Liver (tissue), 9 donors: Measurements from ENCODE around the gene FYB1. TPM values are rescaled to one million over a fixed set of nuclear protein-coding genes. Genes with fewer than 3 reads are reported as not detected.

Source experiments
- DNase-seq: peaks from one replicate; pipeline ENCODE4 v3.0.0-alpha.2; 2017; ENCODE audit warnings: low spot score
- H3K27ac ChIP-seq, 2 donors: one replicate each; pipeline ENCODE4 v1.7.0; 2013; ENCODE audit warnings: inconsistent platforms in 2 of 2, low read length in 2 of 2, control low read depth in 1 of 2, low read depth in 1 of 2, mild to moderate bottlenecking in 1 of 2
- H3K27me3 ChIP-seq, 4 donors: one replicate each; pipeline versions ENCODE4 v1.6.1 to v1.7.0; 2013; ENCODE audit warnings: low read length in 3 of 4, inconsistent platforms in 1 of 4, mild to moderate bottlenecking in 1 of 4, moderate library complexity in 1 of 4; ENCODE audit not compliant: control insufficient read depth in 4 of 4, insufficient read depth in 4 of 4
- H3K36me3 ChIP-seq, 4 donors: one replicate each; pipeline versions ENCODE4 v1.6.1 to v1.7.0; 2013; ENCODE audit warnings: low read length in 3 of 4, mild to moderate bottlenecking in 3 of 4, low read depth in 1 of 4, moderate library complexity in 1 of 4; ENCODE audit not compliant: control insufficient read depth in 4 of 4, insufficient read depth in 3 of 4
- H3K4me1 ChIP-seq, 4 donors: one replicate each; pipeline versions ENCODE4 v1.6.1 to v1.7.0; 2013; ENCODE audit warnings: low read length in 3 of 4, mild to moderate bottlenecking in 3 of 4, moderate library complexity in 1 of 4; ENCODE audit not compliant: control insufficient read depth in 4 of 4, insufficient read depth in 4 of 4
- H3K4me3 ChIP-seq, 3 donors: one replicate each; pipeline versions ENCODE4 v1.6.1 to v1.7.0; 2013; ENCODE audit warnings: low read length in 3 of 3, control low read depth in 1 of 3, low read depth in 1 of 3, mild to moderate bottlenecking in 1 of 3
- H3K9ac ChIP-seq, 2 donors: one replicate each; pipeline ENCODE4 v1.7.0; 2013; ENCODE audit warnings: low read length in 2 of 2, mild to moderate bottlenecking in 2 of 2, moderate library complexity in 2 of 2, control low read depth in 1 of 2, low read depth in 1 of 2
- H3K9me3 ChIP-seq, 4 donors: one replicate each; pipeline versions ENCODE4 v1.6.1 to v1.7.0; 2013; ENCODE audit warnings: low read length in 3 of 4; ENCODE audit not compliant: control insufficient read depth in 4 of 4
- ATF3 ChIP-seq: IDR thresholded peaks from 2 replicates; pipeline ENCODE4 v1.6.1; 2016; ENCODE audit warnings: antibody characterized with exemption
- EGR1 ChIP-seq, 2 donors: IDR thresholded peaks; 2 replicates each; pipeline ENCODE4 v1.6.1; 2016 to 2018; ENCODE audit warnings: antibody characterized with exemption in 2 of 2, low read depth in 2 of 2
- FOXA1 ChIP-seq: IDR thresholded peaks from 2 replicates; pipeline ENCODE4 v1.6.1; 2016; ENCODE audit warnings: antibody characterized with exemption
- FOXA2 ChIP-seq: IDR thresholded peaks from 2 replicates; pipeline ENCODE4 v1.6.1; 2016; ENCODE audit warnings: antibody characterized with exemption
- GABPA ChIP-seq, 2 donors: IDR thresholded peaks in 1 of 2; conservative IDR thresholded peaks in 1 of 2; 2 replicates each; pipeline ENCODE4 v1.6.1; 2016; ENCODE audit warnings: antibody characterized with exemption in 2 of 2, mild to moderate bottlenecking in 1 of 2, moderate library complexity in 1 of 2
- HNF4G ChIP-seq: IDR thresholded peaks from 2 replicates; pipeline ENCODE4 v1.6.1; 2016; ENCODE audit warnings: antibody characterized with exemption
- MAX ChIP-seq: IDR thresholded peaks from 2 replicates; pipeline ENCODE4 v1.6.1; 2016; ENCODE audit warnings: antibody characterized with exemption
- NR2F2 ChIP-seq: IDR thresholded peaks from 2 replicates; pipeline ENCODE4 v1.6.1; 2016; ENCODE audit warnings: antibody characterized with exemption
- REST ChIP-seq: IDR thresholded peaks from 2 replicates; pipeline ENCODE4 v1.6.1; 2016; ENCODE audit warnings: antibody characterized with exemption, mild to moderate bottlenecking
- RXRA ChIP-seq, 2 donors: IDR thresholded peaks; 2 replicates each; pipeline ENCODE4 v1.6.1; 2017 to 2018; ENCODE audit warnings: antibody characterized with exemption in 2 of 2, mild to moderate bottlenecking in 1 of 2
- YY1 ChIP-seq: IDR thresholded peaks from 2 replicates; pipeline ENCODE4 v1.6.1; 2016; ENCODE audit warnings: antibody characterized with exemption, mild to moderate bottlenecking
- WGBS: extraction: QIAGEN DNeasy Blood & Tissue Kit; methylation state at CpG from one replicate; pipeline ENCODE4 v1.1.7; 2013; 5-methylcytosine and 5-hydroxymethylcytosine counted together
- polyA plus RNA-seq, 2 donors: library from polyadenylated mRNA; stranded (reverse) in 1 of 2; unstranded in 1 of 2; fragments of 200-250 nt in 1 of 2; fragments of >200 nt in 1 of 2; fragmentation: Nextera tagmentation in 1 of 2; extraction: Ambion mirVana in 1 of 2; gene quantifications; one replicate each; pipeline versions ENCODE4 v1.2.1 to v1.2.3, GENCODE V29; 2013 to 2015
- total RNA-seq, 2 donors: library from RNA; depleted of rRNA; stranded (reverse); fragments of >200 nt; gene quantifications; one replicate each; pipeline ENCODE4 v1.2.3, GENCODE V29; 2014
- TF ChIP-seq, protein P1 (sequence below): IDR thresholded peaks from 2 replicates; pipeline ENCODE4 v1.6.1; 2016; ENCODE audit warnings: antibody characterized with exemption
- TF ChIP-seq, protein P2 (sequence below): fragments of 150-350 bp; IDR thresholded peaks from 2 replicates; pipeline ENCODE4 v1.5.1; 2017; ENCODE audit warnings: improper control_type of control experiment, low read depth, low read length; ENCODE audit not compliant: missing input control
- donor health status: healthy.
- donor health status: healthy.
- donor health status: healthy.
- donor health status: healthy.
- donor health status: healthy.

The FYB1 gene
- total and polyA plus RNA-seq, 4 donors, result 2.3 to 14.6 (median 6.9) TPM

DNA sequence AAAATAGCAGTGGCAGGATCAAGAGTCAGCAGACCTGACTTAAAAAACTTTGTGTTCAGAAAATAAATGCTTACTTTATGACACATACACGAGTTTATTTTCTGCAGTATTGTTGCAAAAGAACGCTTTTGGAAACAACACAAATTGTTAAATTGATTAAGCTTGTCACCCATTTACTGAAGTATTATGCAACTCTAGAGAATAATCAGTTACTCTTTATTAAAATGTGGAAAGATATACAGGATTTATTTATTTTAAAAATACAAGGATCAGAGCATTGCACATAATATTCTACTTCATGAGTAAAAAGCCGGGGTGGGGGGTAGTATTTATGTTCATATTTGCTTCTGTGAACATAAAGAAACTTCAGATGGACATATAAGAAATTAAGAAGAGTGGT is 20.0 kb downstream of the FYB1 start:
- Histone ChIP-seq H3K27ac (no peak overlapping the region), H3K36me3 (no peaks in the 10 kb centered on the region), H3K9me3 (no peaks in the 10 kb centered on the region), H3K4me3 (no peak overlapping the region), H3K9ac (peak overlapping the region in 1 of 2 donors; percentile 36), H3K4me1 (no peaks in the 10 kb centered on the region), H3K27me3 (no peaks in the 10 kb centered on the region)
- no peak for DNase-seq
- 44% methylated on average over 3 of the region's 3 CpGs for WGBS
- TF ChIP-seq, protein P1, sequence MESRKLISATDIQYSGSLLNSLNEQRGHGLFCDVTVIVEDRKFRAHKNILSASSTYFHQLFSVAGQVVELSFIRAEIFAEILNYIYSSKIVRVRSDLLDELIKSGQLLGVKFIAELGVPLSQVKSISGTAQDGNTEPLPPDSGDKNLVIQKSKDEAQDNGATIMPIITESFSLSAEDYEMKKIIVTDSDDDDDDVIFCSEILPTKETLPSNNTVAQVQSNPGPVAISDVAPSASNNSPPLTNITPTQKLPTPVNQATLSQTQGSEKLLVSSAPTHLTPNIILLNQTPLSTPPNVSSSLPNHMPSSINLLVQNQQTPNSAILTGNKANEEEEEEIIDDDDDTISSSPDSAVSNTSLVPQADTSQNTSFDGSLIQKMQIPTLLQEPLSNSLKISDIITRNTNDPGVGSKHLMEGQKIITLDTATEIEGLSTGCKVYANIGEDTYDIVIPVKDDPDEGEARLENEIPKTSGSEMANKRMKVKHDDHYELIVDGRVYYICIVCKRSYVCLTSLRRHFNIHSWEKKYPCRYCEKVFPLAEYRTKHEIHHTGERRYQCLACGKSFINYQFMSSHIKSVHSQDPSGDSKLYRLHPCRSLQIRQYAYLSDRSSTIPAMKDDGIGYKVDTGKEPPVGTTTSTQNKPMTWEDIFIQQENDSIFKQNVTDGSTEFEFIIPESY, result no peak
- TF ChIP-seq GABPA (IDR thresholded peaks at IDR 0.05 in 1 of 2, conservative IDR thresholded peaks at IDR 0.05 in 1 of 2) (no peak), FOXA2 (no peak), ATF3 (no peak)

DNA sequence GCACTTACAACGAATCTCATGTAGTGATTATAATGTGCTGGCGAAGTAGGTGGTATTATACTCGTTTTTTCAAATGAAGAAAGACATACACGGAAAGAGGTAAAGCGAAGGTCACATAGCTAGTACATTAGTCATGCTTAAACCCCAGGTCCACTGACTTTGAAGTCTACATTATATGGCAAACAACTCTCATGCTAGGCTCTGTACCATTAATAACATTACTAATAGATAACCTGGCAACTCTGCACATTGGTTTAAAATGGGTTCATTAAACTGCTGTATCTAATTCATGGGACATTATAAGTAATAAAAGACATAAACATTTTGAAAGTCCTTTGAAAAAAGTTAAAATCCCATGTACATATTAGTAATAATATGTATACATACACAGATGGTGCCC is 21.2 kb downstream of the FYB1 start:
- WGBS, result 87% methylated on average over 5 of the region's 5 CpGs
- DNase-seq, result no peak
- H3K27me3 ChIP-seq, result no peaks in the 10 kb centered on the region
- no peak overlapping the region for H3K9ac ChIP-seq
- TF ChIP-seq EGR1 (IDR thresholded peaks at IDR 0.05; ENCODE audit: low read depth in 2 of 2), result no peak
- no peak for TF ChIP-seq FOXA1
- no peak for TF ChIP-seq YY1
- no peak for TF ChIP-seq REST
- no peak for TF ChIP-seq HNF4G
- TF ChIP-seq, protein P1, result no peak
- TF ChIP-seq, protein P2, sequence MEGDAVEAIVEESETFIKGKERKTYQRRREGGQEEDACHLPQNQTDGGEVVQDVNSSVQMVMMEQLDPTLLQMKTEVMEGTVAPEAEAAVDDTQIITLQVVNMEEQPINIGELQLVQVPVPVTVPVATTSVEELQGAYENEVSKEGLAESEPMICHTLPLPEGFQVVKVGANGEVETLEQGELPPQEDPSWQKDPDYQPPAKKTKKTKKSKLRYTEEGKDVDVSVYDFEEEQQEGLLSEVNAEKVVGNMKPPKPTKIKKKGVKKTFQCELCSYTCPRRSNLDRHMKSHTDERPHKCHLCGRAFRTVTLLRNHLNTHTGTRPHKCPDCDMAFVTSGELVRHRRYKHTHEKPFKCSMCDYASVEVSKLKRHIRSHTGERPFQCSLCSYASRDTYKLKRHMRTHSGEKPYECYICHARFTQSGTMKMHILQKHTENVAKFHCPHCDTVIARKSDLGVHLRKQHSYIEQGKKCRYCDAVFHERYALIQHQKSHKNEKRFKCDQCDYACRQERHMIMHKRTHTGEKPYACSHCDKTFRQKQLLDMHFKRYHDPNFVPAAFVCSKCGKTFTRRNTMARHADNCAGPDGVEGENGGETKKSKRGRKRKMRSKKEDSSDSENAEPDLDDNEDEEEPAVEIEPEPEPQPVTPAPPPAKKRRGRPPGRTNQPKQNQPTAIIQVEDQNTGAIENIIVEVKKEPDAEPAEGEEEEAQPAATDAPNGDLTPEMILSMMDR, result no peak
- no peak for TF ChIP-seq NR2F2
- no peak for TF ChIP-seq MAX
- no peak for TF ChIP-seq GABPA (IDR thresholded peaks at IDR 0.05 in 1 of 2, conservative IDR thresholded peaks at IDR 0.05 in 1 of 2)
- TF ChIP-seq RXRA (IDR thresholded peaks at IDR 0.05), result no peak
- no peaks in the 10 kb centered on the region for H3K4me1 ChIP-seq
- H3K36me3 ChIP-seq, result no peaks in the 10 kb centered on the region
- H3K9me3 ChIP-seq, result no peaks in the 10 kb centered on the region
- H3K27ac ChIP-seq, result no peak overlapping the region
- no peak overlapping the region for H3K4me3 ChIP-seq
